NCI-H2196 (cell line): ENCODE results near the gene FBXL17.

Experiments
- DNase-seq: peaks from one replicate; lab custom pipeline; 2025; ENCODE audit not compliant: unreplicated experiment; lab: John Stamatoyannopoulos, UW

Gene FBXL17

GRCh38 chr5:107958861-107959260, 423.0 kb downstream of the FBXL17 start:
- no peak for DNase-seq

DNA sequence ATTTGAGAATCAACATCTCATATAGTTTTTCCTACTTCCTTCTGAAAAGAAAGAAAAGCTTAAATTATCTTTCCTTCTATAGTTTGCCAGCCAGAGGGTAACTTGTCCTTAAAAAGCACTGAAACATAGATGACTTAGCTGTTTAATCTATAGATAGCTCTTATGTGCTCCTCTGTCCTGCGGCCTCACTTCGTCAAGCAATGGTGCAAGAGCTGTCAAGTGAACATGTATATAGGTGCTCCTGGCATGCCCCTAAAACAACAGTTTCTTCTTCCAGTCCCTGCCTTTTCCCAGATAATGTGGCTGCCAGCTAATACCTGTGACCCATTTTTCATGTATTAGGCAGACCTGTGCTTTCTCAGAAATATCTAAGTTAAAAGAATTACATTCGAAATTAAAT, 423.5 kb downstream of the FBXL17 start:
- DNase-seq: no peak

DNA sequence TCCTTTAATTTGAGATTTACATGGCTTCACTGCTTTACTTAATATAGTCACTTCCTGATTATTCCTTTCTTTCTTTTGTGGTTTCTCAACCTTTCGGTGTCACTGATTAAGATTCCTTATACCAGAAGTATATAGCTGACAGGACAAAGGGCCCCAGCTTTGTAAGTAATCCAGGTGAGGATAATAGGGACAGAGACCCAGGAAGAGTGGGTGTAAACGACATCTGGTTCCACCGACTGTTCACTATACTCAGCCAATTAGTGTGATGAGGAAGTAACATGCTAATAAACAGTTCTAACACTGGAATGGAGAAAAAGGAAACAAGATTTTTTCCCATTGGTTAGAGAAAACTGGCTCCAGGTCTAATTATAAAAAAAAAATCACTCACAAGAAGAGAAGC, 424.8 kb downstream of the FBXL17 start:
- DNase-seq: no peak

DNA sequence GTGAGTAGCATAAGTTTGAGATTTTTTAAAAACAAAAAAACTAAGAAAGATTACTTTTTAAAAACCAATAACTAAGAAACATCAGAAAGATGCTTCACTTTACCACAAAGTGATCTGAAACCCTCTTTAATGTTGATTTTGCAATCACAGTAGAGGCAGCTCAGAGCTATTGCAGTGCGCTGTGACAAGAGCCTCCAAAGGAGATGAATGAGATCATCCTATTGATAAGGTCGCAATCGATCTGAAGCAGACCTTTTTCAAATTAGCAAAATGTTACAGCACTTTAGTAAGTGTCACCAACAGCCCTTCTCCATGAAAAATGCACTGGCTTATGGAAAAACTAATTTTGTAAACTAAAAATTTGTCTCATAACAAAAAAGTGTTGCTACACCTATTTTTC, 426.6 kb downstream of the FBXL17 start:
- DNase-seq: no peak

GRCh38 chr5:107954254-107954653, 427.6 kb downstream of the FBXL17 start:
- no peak for DNase-seq

- no peak for DNase-seq
These were observed 429.4 kb downstream of the FBXL17 start for GRCh38 chr5:107952450-107952849.

- DNase-seq: no peak
These were observed 430.6 kb downstream of the FBXL17 start for GRCh38 chr5:107951309-107951708.

DNA sequence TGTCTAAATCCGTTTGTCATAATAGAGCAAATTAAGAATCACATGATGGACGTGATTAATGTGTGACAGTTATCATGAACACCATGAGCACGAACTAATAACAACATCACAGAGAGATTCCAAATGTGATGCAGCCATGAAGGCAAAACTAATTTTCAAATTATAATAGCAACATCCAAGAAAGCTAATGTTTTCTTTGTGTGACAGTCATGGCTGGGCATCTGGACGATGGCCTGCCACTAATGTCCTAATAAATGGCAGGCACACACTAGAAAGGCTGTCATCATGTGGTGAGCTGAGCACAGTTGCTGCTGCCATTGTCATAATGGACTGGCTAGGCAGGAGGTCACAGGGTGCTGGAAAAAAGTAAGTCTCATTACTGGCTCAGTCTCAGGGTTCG, 431.1 kb downstream of the FBXL17 start:
- DNase-seq: no peak

- no peak for DNase-seq
These were observed 432.1 kb downstream of the FBXL17 start for GRCh38 chr5:107949688-107950341.

DNA sequence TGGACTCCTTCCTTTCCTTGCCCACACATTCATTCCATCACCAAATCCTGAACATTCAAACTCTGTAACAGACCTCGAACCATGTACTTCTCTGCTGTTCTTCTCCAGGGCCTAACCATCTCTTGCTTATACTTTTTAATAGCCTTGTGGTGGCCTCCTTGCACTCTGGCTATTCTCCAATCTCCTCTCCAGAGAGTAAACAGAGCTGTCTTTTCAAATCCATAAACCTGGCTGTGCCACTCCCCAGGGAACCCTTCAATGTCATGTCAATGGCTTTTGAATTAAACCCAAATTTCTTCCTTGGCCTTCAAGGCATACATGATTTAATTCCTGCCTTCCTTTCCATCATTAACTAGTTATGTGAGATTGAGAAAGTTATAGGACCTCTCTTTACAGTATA, 433.5 kb downstream of the FBXL17 start:
- peak; percentile 1 for DNase-seq

GRCh38 chr5:107945061-107945460, 436.8 kb downstream of the FBXL17 start:
- DNase-seq: no peak

GRCh38 chr5:107943923-107944322, 438.0 kb downstream of the FBXL17 start:
- DNase-seq: no peak

DNA sequence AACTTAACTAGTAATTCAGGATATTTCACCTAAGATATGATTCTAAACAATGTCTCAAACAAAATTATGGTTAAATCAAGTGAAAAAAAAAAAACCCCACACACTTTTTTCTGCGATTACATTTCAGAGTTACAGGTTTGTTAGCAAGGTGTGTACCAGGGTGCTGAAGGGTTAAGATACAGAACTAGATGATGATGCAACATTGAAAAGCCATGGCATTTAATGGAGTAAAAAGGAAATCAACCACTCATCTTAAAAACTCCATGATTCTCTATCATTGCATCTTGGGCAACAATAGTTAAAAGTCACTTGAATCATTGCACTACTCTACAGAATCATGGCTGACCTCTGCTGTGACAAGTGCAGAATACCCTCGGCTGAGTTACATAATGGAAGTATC, 440.9 kb downstream of the FBXL17 start:
- DNase-seq: no peak

DNA sequence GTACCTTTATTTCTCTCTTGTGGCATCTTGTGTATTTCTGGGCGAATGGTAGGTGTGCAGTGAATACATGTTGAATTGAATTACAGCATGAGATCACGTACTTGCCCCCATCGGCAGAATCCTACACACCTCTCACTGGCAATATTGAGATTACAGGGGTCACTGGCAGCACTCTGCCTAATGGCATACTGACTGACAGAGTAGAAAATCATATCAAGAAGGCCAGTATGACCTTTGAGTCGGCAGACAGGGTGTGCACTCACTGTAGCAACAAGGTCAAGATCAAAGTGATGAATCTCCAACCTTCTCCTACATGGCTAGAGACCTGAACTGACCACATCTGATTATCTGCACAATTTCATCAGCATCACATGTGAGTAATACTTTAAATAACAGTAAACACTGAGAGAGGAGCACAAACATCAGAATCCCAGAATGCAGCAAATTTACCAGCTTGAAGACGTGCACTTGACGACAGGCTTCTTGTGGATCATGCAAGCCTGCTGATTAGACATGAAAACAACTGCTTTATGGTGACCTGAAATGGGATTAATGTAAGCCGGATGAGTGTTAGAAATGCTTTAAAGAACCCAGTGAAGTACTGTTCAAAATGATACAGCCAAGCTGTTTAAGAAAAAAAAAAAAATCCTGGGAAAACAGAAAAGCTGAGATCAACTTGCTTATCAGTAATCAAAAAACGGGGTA, 444.1 kb downstream of the FBXL17 start:
- DNase-seq: no peak

GRCh38 chr5:107937204-107937603, 444.7 kb downstream of the FBXL17 start:
- DNase-seq: no peak

- DNase-seq: no peak
These were observed 445.4 kb downstream of the FBXL17 start for GRCh38 chr5:107936515-107936914.

DNA sequence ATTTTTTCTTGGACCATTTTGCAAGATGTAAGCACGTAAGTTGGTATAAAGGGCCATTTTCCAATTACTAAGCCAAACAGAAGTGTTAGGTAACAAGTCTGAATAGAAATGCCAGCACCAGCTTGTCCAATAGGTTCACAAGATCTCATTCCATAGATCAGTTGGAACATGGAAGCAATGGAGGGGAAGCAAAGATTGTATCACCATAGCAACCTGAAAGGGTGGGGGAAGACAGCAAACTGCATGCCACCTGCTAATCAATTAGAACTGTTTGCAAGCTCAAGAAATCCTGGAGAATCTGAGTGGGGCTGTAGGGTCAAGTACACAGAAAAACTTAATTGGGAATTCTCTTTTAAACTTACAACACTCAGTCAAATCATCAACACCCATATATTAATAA, 446.3 kb downstream of the FBXL17 start:
- DNase-seq: no peak

GRCh38 chr5:107933326-107933725, 448.6 kb downstream of the FBXL17 start:
- no peak for DNase-seq

DNA sequence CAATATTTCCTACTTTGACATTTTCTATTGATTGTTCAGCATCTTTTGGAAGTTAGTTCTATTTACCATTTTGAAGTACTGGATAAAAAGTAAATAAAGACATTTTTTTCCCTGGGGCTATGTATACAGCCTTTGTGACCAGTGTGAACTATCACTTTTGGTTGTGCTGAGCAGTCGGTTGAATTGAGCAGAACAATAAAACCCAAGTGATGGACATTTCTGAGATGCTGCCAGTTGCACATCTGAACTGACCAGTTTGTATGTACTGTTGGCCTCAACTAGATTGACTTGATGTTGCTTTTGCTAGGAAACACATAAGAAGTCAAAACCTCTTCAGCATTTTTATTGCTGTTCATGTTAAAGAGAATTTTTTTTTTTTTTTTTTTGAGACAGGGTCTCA, 451.0 kb downstream of the FBXL17 start:
- DNase-seq: no peak

- DNase-seq: no peak
These were observed 451.8 kb downstream of the FBXL17 start for GRCh38 chr5:107930092-107930491.

GRCh38 chr5:107929080-107929479, 452.8 kb downstream of the FBXL17 start:
- no peak for DNase-seq

- DNase-seq: no peak
These were observed 455.8 kb downstream of the FBXL17 start for GRCh38 chr5:107926121-107926520.

DNA sequence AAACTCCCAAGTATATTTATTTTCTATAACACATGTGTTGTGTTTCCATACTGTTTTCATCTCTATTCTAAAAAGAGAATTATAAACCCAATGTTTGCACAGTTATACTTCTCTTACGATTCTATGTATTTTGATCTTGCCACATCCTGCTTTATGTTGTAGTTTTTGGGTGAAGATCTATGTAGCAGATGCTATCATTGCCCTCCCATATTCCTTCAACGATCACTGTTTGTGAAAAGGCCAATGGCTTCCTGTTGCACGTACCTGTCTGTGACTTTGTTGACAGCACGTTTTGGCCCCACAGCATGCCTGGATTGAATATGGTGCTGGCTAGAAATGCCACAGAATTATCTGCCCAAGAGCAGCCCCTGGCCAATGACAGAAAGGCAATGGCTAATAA, 456.7 kb downstream of the FBXL17 start:
- DNase-seq: no peak
